ENCODE results near the gene TM4SF4. TPM values are rescaled to one million over a fixed set of nuclear protein-coding genes. Genes with fewer than 3 reads are reported as not detected.

TM4SF4 gene
- total and polyA plus RNA-seq, 4 donors, result 184 to 230 (median 208) TPM

DNA sequence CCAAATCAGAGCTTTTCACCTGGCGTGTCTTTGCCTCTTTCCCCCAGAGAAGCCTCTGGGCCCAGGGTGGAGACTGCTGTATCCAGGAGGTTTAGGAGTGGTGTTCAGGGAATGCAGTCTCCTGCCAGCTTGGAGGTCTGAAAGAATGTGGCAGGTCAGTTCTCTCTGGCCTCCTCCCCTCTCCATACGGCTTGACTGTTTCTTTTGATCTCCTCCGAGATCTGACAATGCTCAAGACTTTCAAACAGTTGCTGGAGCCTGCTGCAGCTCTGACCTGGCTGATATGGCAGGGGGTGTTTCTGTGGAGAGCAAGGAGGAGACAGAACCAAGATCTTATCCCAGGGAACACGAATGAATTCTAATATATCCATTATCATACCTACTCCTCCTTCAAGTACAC lies 24.7 kb upstream of the TM4SF4 start (continued):
- TF ChIP-seq, protein P1, sequence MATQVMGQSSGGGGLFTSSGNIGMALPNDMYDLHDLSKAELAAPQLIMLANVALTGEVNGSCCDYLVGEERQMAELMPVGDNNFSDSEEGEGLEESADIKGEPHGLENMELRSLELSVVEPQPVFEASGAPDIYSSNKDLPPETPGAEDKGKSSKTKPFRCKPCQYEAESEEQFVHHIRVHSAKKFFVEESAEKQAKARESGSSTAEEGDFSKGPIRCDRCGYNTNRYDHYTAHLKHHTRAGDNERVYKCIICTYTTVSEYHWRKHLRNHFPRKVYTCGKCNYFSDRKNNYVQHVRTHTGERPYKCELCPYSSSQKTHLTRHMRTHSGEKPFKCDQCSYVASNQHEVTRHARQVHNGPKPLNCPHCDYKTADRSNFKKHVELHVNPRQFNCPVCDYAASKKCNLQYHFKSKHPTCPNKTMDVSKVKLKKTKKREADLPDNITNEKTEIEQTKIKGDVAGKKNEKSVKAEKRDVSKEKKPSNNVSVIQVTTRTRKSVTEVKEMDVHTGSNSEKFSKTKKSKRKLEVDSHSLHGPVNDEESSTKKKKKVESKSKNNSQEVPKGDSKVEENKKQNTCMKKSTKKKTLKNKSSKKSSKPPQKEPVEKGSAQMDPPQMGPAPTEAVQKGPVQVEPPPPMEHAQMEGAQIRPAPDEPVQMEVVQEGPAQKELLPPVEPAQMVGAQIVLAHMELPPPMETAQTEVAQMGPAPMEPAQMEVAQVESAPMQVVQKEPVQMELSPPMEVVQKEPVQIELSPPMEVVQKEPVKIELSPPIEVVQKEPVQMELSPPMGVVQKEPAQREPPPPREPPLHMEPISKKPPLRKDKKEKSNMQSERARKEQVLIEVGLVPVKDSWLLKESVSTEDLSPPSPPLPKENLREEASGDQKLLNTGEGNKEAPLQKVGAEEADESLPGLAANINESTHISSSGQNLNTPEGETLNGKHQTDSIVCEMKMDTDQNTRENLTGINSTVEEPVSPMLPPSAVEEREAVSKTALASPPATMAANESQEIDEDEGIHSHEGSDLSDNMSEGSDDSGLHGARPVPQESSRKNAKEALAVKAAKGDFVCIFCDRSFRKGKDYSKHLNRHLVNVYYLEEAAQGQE (IDR thresholded peaks at IDR 0.05), result no peak
- TF ChIP-seq HNF4A (conservative IDR thresholded peaks at IDR 0.05) (no peak), SP1 (IDR thresholded peaks at IDR 0.05) (no peak)
- TF ChIP-seq, protein P2, sequence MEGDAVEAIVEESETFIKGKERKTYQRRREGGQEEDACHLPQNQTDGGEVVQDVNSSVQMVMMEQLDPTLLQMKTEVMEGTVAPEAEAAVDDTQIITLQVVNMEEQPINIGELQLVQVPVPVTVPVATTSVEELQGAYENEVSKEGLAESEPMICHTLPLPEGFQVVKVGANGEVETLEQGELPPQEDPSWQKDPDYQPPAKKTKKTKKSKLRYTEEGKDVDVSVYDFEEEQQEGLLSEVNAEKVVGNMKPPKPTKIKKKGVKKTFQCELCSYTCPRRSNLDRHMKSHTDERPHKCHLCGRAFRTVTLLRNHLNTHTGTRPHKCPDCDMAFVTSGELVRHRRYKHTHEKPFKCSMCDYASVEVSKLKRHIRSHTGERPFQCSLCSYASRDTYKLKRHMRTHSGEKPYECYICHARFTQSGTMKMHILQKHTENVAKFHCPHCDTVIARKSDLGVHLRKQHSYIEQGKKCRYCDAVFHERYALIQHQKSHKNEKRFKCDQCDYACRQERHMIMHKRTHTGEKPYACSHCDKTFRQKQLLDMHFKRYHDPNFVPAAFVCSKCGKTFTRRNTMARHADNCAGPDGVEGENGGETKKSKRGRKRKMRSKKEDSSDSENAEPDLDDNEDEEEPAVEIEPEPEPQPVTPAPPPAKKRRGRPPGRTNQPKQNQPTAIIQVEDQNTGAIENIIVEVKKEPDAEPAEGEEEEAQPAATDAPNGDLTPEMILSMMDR (IDR thresholded peaks at IDR 0.05; ENCODE audit: low read depth, low read length, missing input control), result no peak

DNA sequence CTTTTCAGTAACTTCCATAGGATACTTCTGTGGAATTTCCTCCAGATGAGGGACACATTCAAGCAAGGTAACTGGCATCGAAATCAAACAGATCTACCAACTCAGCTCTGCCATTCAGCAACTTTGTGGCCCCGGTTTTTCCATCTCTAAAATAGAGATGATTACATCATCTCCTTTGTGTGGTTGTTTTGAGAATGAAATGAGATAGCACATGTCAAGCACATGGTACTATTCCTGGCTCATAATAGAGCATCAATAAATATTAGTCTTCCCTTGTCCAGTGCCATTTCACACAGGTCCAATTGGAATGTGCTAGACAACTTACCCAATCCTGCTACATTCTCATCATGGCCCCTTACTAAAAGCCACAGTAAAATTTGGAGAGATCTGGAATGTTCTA lies 24.2 kb upstream of the TM4SF4 start:
- TF ChIP-seq NR2F2 (IDR thresholded peaks at IDR 0.05), result no peak
- no peak for TF ChIP-seq RAD21 (IDR thresholded peaks at IDR 0.05)
- no peak for TF ChIP-seq EGR1 (IDR thresholded peaks at IDR 0.05; ENCODE audit: low read depth in 2 of 2)
- TF ChIP-seq, protein P1 (IDR thresholded peaks at IDR 0.05), result no peak
- TF ChIP-seq, protein P3, sequence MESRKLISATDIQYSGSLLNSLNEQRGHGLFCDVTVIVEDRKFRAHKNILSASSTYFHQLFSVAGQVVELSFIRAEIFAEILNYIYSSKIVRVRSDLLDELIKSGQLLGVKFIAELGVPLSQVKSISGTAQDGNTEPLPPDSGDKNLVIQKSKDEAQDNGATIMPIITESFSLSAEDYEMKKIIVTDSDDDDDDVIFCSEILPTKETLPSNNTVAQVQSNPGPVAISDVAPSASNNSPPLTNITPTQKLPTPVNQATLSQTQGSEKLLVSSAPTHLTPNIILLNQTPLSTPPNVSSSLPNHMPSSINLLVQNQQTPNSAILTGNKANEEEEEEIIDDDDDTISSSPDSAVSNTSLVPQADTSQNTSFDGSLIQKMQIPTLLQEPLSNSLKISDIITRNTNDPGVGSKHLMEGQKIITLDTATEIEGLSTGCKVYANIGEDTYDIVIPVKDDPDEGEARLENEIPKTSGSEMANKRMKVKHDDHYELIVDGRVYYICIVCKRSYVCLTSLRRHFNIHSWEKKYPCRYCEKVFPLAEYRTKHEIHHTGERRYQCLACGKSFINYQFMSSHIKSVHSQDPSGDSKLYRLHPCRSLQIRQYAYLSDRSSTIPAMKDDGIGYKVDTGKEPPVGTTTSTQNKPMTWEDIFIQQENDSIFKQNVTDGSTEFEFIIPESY (IDR thresholded peaks at IDR 0.05), result no peak
- TF ChIP-seq SP1 (IDR thresholded peaks at IDR 0.05), result no peak
- TF ChIP-seq YY1 (IDR thresholded peaks at IDR 0.05), result no peak
- no peak for TF ChIP-seq FOXA1 (IDR thresholded peaks at IDR 0.05)
- no peak for TF ChIP-seq JUND (IDR thresholded peaks at IDR 0.05)
- TF ChIP-seq HNF4A (conservative IDR thresholded peaks at IDR 0.05), result no peak
- TF ChIP-seq RXRA (IDR thresholded peaks at IDR 0.05), result no peak
- TF ChIP-seq, protein P2 (IDR thresholded peaks at IDR 0.05; ENCODE audit: low read depth, low read length, missing input control), result no peak
- no peak for TF ChIP-seq TAF1 (conservative IDR thresholded peaks at IDR 0.05)
- H3K9me3 ChIP-seq (ENCODE audit: control insufficient read depth in 4 of 4, low read length in 3 of 4), result peaks cover 0 to 4% (median 1%) of the 10 kb centered on the region in 4 donors
- H3K27me3 ChIP-seq (ENCODE audit: control insufficient read depth in 4 of 4, insufficient read depth in 4 of 4, low read length in 3 of 4), result no peaks in the 10 kb centered on the region
- no peaks in the 10 kb centered on the region for H3K36me3 ChIP-seq (ENCODE audit: control insufficient read depth in 4 of 4, insufficient read depth in 3 of 4, low read depth in 1 of 4, low read length in 3 of 4)
- no peaks in the 10 kb centered on the region for H3K4me1 ChIP-seq (ENCODE audit: control insufficient read depth in 4 of 4, insufficient read depth in 4 of 4, low read length in 3 of 4)
- no peak overlapping the region for H3K27ac ChIP-seq (ENCODE audit: low read depth in 1 of 2, low read length in 2 of 2)
- no peak overlapping the region for H3K9ac ChIP-seq (ENCODE audit: low read depth in 1 of 2, low read length in 2 of 2)
- H3K4me3 ChIP-seq (ENCODE audit: low read depth in 1 of 3, low read length in 3 of 3), result no peak overlapping the region
- WGBS, result 81% methylated on average over 2 of the region's 2 CpGs
- no peak for DNase-seq (ENCODE audit: low spot score)

All from liver (tissue), 9 donors.